ENCODE measurements around the gene GAB3.

DNA sequence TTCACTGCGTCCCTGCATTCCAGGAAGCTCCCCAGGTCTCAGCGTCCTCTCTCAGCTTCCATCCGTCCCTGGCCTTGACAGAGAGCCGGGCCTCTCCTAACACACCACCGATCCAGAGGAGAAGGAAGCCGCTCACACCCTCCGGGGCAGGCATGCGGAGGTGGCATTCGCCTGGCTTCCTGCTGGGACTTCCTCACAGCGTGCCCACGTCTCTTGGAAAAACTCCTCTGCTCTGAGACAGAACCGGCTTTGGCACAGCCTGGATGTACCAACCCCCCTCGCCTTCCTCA is 100.7 kb downstream of the GAB3 start:
- TF ChIP-seq, protein P1, sequence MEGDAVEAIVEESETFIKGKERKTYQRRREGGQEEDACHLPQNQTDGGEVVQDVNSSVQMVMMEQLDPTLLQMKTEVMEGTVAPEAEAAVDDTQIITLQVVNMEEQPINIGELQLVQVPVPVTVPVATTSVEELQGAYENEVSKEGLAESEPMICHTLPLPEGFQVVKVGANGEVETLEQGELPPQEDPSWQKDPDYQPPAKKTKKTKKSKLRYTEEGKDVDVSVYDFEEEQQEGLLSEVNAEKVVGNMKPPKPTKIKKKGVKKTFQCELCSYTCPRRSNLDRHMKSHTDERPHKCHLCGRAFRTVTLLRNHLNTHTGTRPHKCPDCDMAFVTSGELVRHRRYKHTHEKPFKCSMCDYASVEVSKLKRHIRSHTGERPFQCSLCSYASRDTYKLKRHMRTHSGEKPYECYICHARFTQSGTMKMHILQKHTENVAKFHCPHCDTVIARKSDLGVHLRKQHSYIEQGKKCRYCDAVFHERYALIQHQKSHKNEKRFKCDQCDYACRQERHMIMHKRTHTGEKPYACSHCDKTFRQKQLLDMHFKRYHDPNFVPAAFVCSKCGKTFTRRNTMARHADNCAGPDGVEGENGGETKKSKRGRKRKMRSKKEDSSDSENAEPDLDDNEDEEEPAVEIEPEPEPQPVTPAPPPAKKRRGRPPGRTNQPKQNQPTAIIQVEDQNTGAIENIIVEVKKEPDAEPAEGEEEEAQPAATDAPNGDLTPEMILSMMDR (conservative IDR thresholded peaks at IDR 0.05; ENCODE audit: low read length) = no peak
- TF ChIP-seq EZH2phosphoT487 (IDR thresholded peaks at IDR 0.05; ENCODE audit: borderline replicate concordance) = no peak

Data from Loucy (cell line).